GM18505 (cell line): ENCODE data around the gene STX3.
A peak's percentile ranks its signal among the peaks of the same experiment; 100 is the strongest.

ENCODE experiments used
- ATAC-seq: cut with Tn5 transposase; IDR thresholded peaks from one replicate; pipeline ENCODE4 v1.9.1; 2021; ENCODE audit not compliant: unreplicated experiment
- POLR2A ChIP-seq: IDR thresholded peaks from 4 replicates; pipeline ENCODE4 v1.6.1; 2011; ENCODE audit warnings: borderline replicate concordance; ENCODE audit not compliant: insufficient read depth, insufficient read length; ENCODE audit errors: extremely low read depth

STX3 gene

GRCh38 chr11:59754859-59755700 lies at the start of gene STX3:
Gene STX3 (plus strand): TSS chr11:59755376. CDS start chr11:59755606, 230 bp downstream.
- ATAC-seq, result peak; percentile 78
- TF ChIP-seq POLR2A, result no peak

- ATAC-seq, result no peak
- TF ChIP-seq POLR2A, result no peak
Measured at GRCh38 chr11:59706518-59707285, 48.5 kb upstream of the STX3 start.

- no peak for ATAC-seq
- no peak for TF ChIP-seq POLR2A
Measured at GRCh38 chr11:59707371-59707770, 47.8 kb upstream of the STX3 start.

GRCh38 chr11:59708537-59708936 lies 46.6 kb upstream of the STX3 start:
- no peak for ATAC-seq
- no peak for TF ChIP-seq POLR2A

GRCh38 chr11:59710136-59710847 lies 44.9 kb upstream of the STX3 start:
- ATAC-seq, result no peak
- TF ChIP-seq POLR2A, result no peak

- TF ChIP-seq POLR2A, result no peak
- ATAC-seq, result no peak
Measured at GRCh38 chr11:59713745-59714144, 41.4 kb upstream of the STX3 start, which contains the start of gene OR10V1. Gene OR10V1 (minus strand): TSS chr11:59713845. CDS start chr11:59713845, 0 bp downstream.

GRCh38 chr11:59716051-59716450 lies 39.1 kb upstream of the STX3 start:
- ATAC-seq, result no peak
- TF ChIP-seq POLR2A, result no peak

- no peak for TF ChIP-seq POLR2A
- no peak for ATAC-seq
Measured at GRCh38 chr11:59719556-59719955, 35.6 kb upstream of the STX3 start.

- no peak for ATAC-seq
- no peak for TF ChIP-seq POLR2A
Measured at GRCh38 chr11:59724066-59724465, 31.1 kb upstream of the STX3 start.

GRCh38 chr11:59727426-59727825 lies 27.8 kb upstream of the STX3 start:
- no peak for TF ChIP-seq POLR2A
- no peak for ATAC-seq

GRCh38 chr11:59728154-59728553 lies 27.0 kb upstream of the STX3 start:
- ATAC-seq, result no peak
- no peak for TF ChIP-seq POLR2A

- ATAC-seq, result no peak
- no peak for TF ChIP-seq POLR2A
Measured at GRCh38 chr11:59728913-59729312, 26.3 kb upstream of the STX3 start.

- TF ChIP-seq POLR2A, result no peak
- ATAC-seq, result no peak
Measured at GRCh38 chr11:59729834-59730233, 25.3 kb upstream of the STX3 start.
